ENCODE measurements around the gene KNDC1. TPM values are rescaled to one million over a fixed set of nuclear protein-coding genes. Genes with fewer than 3 reads are reported as not detected.

The KNDC1 gene
- total and polyA plus RNA-seq, 2 of the 13 experiments (the other 11 are each of a cell fraction or from before 2014, with no cell fraction given), result 0.69 TPM; not detected in 1

GRCh38 chr10:133180192-133180964, 20.4 kb downstream of the KNDC1 start (continued):
- no peak for TF ChIP-seq AHDC1 (CRISPR knock-in tag; IDR thresholded peaks at IDR 0.05; ENCODE audit: borderline replicate concordance)
- no peak for TF ChIP-seq KIAA2018 (CRISPR knock-in tag; IDR thresholded peaks at IDR 0.05; ENCODE audit: borderline replicate concordance)

Measured in HepG2 (cell line).